ENCODE data around the gene CATSPER3.

Gene CATSPER3

DNA sequence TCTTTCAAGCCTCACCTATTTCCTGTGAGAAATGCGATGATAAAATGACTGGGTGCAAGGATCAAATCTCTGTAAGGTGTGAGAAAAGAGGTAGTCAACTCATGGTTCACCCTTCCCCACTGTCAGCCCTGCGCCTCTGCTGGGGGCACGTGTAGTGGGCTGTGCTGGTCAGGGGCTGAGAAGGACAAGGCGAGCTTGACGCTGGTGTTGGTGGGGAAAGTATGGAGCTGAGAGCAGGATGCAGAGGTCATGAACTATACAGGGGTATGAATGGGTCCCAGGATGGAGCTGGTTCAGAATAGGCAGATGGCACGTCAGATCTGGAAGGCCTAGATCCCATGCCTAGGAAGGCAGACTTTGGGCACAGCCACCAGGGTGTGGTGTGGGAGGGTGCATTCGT, 45.7 kb downstream of the CATSPER3 start:
- H3K27me3 ChIP-seq (ENCODE audit: control insufficient read depth, insufficient read depth, low read length) = no peaks in the 10 kb centered on the region

DNA sequence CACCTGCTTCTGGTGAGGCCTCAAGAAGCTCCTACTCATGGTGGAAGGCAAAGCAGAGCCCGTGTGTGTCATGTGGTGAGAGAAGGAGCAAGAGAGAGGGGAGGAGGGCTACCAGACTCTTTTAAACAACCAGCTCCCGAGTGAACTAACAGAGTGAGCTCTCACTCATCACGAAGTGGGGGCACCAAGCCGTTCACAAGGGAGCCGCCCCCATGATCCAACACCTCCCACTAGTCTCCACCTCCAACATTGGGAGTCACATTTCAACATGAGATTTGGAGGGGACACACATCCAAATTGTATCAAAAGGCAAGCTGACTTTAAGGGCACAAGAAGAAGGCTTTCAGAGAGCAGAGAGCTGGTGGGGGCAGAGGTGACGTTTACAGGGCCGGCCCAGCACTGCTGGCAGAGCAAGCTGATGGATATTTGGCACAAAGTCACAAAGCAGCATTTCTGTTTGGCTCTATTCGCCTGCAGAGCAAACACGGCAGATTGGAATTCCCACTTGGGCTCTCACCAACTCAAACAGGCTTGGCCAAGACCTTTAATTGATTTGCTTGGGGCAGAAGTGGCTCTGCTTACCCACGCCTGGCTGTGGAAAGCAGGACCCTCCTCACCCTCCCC, 46.4 kb downstream of the CATSPER3 start:
- Histone ChIP-seq H3K4me1 (ENCODE audit: control insufficient read depth, insufficient read depth, low read length) (no peaks in the 10 kb centered on the region), H3K36me3 (ENCODE audit: control insufficient read depth, insufficient read depth, low read length) (no peaks in the 10 kb centered on the region), H3K9ac (ENCODE audit: low read depth, low read length) (no peak overlapping the region), H3K27me3 (ENCODE audit: control insufficient read depth, insufficient read depth, low read length) (no peaks in the 10 kb centered on the region), H3K4me3 (ENCODE audit: low read depth, low read length) (no peak overlapping the region), H3K9me3 (ENCODE audit: control insufficient read depth, insufficient read depth, low read length) (no peaks in the 10 kb centered on the region)

More for the DNA sequence above, 45.7 kb downstream of the CATSPER3 start:
- Histone ChIP-seq H3K4me3 (ENCODE audit: low read depth, low read length) (no peak overlapping the region), H3K9me3 (ENCODE audit: control insufficient read depth, insufficient read depth, low read length) (no peaks in the 10 kb centered on the region), H3K9ac (ENCODE audit: low read depth, low read length) (no peak overlapping the region), H3K36me3 (ENCODE audit: control insufficient read depth, insufficient read depth, low read length) (no peaks in the 10 kb centered on the region), H3K4me1 (ENCODE audit: control insufficient read depth, insufficient read depth, low read length) (no peaks in the 10 kb centered on the region)

DNA sequence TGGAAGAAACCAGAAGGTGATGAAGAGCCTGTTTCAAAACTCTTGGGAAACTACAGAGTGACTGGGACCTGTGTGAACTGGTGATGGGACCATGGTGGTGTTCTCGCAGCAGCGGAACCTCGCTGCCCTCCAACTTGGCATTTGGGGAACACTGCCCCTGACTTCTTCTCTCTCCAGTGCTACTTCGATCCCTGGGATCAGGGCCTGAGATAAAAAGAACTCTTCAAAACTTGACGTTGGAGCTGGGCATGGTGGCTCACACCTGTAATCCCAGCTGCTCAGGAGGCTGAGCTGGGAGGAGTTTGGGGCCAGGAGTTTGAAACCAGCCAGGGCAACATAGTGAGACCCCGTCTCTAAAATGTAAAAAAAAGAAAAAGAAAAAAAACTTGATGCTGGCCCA, 48.2 kb downstream of the CATSPER3 start:
- H3K9ac ChIP-seq (ENCODE audit: low read depth, low read length) = no peak overlapping the region
- no peaks in the 10 kb centered on the region for H3K36me3 ChIP-seq (ENCODE audit: control insufficient read depth, insufficient read depth, low read length)
- H3K9me3 ChIP-seq (ENCODE audit: control insufficient read depth, insufficient read depth, low read length) = no peaks in the 10 kb centered on the region
- H3K27me3 ChIP-seq (ENCODE audit: control insufficient read depth, insufficient read depth, low read length) = no peaks in the 10 kb centered on the region
- H3K4me3 ChIP-seq (ENCODE audit: low read depth, low read length) = no peak overlapping the region
- no peaks in the 10 kb centered on the region for H3K4me1 ChIP-seq (ENCODE audit: control insufficient read depth, insufficient read depth, low read length)

DNA sequence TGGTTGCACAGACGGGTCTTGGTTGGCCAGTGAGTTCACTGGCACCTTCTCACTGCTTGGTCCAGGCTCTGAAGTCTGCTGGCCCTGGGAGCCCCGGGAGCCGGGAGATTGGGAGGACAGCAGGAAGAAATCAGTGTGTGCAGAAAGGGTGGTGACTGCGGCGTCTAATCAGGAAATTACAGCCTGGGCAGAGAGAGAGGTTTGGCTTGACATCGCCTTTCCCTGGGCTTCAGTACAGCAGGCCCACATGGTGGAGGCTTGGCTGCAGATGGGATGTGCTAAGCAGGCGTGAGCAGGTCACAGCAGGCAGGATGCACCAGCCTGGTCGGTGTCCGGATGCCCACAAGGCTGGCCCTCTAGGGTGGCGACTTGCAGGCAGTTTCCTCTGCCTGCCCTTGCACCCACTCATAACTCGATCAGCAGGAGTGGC, 49.2 kb downstream of the CATSPER3 start:
- H3K9me3 ChIP-seq (ENCODE audit: control insufficient read depth, insufficient read depth, low read length) = no peaks in the 10 kb centered on the region
- H3K36me3 ChIP-seq (ENCODE audit: control insufficient read depth, insufficient read depth, low read length) = no peaks in the 10 kb centered on the region
- H3K4me3 ChIP-seq (ENCODE audit: low read depth, low read length) = no peak overlapping the region
- H3K9ac ChIP-seq (ENCODE audit: low read depth, low read length) = no peak overlapping the region
- peaks cover 2% of the 10 kb centered on the region for H3K27me3 ChIP-seq (ENCODE audit: control insufficient read depth, insufficient read depth, low read length)
- H3K4me1 ChIP-seq (ENCODE audit: control insufficient read depth, insufficient read depth, low read length) = no peaks in the 10 kb centered on the region

DNA sequence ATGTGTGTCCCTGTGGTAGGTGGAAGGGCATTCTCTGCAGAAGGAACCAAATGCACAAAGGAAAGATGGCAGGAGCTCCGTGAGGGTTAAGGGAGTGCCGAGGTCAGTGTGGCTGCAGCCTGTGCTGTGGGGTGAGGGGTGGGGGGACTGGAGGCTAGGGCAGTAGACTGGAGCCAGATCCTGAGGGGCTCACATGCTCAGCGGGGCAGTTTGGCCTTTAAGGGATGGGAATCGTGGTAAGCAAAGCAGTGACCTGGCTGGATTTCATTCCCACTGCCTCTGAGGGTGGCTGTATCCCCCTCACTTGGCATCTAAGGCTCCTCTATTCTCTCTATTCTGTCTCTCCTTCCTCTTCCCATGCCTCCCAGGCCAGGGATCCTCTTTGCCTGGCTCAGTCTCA, 50.8 kb downstream of the CATSPER3 start:
- Histone ChIP-seq H3K9ac (ENCODE audit: low read depth, low read length) (no peak overlapping the region), H3K9me3 (ENCODE audit: control insufficient read depth, insufficient read depth, low read length) (no peaks in the 10 kb centered on the region), H3K4me3 (ENCODE audit: low read depth, low read length) (no peak overlapping the region), H3K27me3 (ENCODE audit: control insufficient read depth, insufficient read depth, low read length) (peaks cover 2% of the 10 kb centered on the region), H3K36me3 (ENCODE audit: control insufficient read depth, insufficient read depth, low read length) (no peaks in the 10 kb centered on the region), H3K4me1 (ENCODE audit: control insufficient read depth, insufficient read depth, low read length) (no peaks in the 10 kb centered on the region)

DNA sequence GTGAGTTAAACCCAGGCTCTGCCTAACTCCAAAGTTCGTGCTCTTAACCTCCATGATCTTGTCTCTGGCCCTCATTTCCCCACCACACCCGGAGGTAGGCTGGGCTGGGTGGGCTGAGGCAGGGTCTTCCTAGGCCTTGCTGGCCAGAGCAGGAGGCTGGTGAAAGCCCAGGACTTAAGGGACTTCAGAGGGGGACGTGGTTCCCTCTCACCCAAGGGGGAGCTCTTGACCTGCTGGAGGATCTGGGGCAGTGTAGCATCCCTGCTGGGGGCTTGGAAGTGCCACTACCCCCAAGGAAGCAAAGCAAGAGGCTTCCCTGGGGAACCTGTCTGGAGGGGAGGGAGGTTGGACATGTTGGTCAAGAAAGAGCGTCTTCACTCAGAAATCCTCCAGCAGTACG, 51.6 kb downstream of the CATSPER3 start:
- H3K27me3 ChIP-seq (ENCODE audit: control insufficient read depth, insufficient read depth, low read length) = peaks cover 5% of the 10 kb centered on the region
- H3K9me3 ChIP-seq (ENCODE audit: control insufficient read depth, insufficient read depth, low read length) = no peaks in the 10 kb centered on the region

DNA sequence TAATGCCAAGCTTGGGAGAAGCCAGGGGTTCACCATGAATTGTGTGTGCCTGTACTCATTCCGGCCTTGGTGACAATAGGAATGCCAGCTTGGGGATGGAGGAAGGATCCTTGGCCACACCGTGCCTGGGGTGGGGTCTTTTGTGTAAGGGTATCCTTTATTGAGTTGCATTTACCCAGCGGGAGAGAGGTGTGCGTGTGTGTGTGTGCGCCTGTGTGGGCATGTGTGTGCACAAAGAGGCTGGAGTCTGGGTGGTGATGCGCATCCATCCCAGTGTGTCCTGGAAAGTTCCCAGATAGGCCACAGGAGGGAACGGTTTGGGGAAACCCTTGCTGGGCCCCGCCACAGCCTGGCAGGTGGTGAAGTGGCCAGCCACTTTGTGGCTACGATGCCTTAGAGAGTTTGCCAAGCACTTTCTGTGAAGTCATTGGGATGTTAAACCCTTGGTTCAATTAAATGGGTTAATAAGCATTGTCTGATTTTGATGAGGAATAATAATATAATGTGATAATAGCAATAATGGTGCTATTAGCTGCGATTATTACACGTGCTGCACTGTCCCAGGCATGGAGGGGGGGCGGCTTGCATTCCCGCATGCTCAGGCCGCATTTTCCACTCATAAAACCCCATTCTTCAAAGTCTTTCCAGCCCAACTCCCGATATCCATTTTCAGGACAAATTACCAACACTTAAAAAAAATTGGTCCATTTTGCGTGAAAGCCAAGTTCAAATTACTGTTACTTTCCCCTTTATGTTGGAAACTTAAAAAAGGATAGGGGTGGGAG, 52.6 kb downstream of the CATSPER3 start:
- no peaks in the 10 kb centered on the region for H3K9me3 ChIP-seq (ENCODE audit: control insufficient read depth, insufficient read depth, low read length)
- H3K36me3 ChIP-seq (ENCODE audit: control insufficient read depth, insufficient read depth, low read length) = no peaks in the 10 kb centered on the region
- no peaks in the 10 kb centered on the region for H3K4me1 ChIP-seq (ENCODE audit: control insufficient read depth, insufficient read depth, low read length)
- no peak overlapping the region for H3K4me3 ChIP-seq (ENCODE audit: low read depth, low read length)
- H3K9ac ChIP-seq (ENCODE audit: low read depth, low read length) = no peak overlapping the region
- peaks cover 14% of the 10 kb centered on the region for H3K27me3 ChIP-seq (ENCODE audit: control insufficient read depth, insufficient read depth, low read length)

More for the DNA sequence above, 51.6 kb downstream of the CATSPER3 start:
- H3K4me1 ChIP-seq (ENCODE audit: control insufficient read depth, insufficient read depth, low read length) = no peaks in the 10 kb centered on the region
- H3K36me3 ChIP-seq (ENCODE audit: control insufficient read depth, insufficient read depth, low read length) = no peaks in the 10 kb centered on the region
- H3K9ac ChIP-seq (ENCODE audit: low read depth, low read length) = no peak overlapping the region
- no peak overlapping the region for H3K4me3 ChIP-seq (ENCODE audit: low read depth, low read length)

DNA sequence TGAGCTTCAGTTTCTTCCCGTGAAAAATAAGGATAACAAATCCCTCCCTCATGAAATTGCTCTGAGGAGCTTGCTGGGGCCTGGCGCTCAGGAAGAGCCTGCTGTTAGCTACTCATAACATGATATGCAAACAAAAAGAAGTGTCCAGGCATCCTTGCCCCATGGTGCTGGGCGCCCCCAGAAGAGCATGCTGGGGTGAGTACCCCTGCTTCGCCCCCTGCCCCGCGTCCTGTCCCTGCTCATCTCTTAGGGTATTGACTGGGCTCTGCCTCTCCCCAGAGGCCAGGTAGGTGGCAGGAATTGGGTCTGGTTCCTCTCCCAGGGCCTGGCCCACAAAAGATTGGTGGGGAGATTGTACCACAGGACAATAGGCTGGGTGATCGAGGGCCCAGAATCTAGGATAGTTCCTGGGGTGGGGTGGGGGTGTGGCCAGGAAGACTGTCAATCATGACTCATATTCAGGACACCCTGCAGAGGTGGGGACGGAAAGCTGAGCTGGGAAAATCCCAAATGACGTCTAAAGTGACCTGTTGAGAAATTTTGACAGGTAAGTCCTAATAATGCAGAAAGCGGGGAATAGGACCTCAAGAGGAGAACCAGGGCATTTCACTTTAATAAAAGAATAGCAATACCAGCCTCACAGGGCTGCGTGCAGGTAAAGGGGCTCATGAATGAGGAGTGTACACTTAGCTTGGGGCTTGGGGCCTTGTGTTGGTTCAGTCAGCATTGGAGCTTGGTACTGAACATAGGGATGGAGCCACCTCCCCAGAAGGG, 57.4 kb downstream of the CATSPER3 start:
- H3K36me3 ChIP-seq (ENCODE audit: control insufficient read depth, insufficient read depth, low read length) = no peaks in the 10 kb centered on the region
- no peaks in the 10 kb centered on the region for H3K9me3 ChIP-seq (ENCODE audit: control insufficient read depth, insufficient read depth, low read length)
- H3K4me1 ChIP-seq (ENCODE audit: control insufficient read depth, insufficient read depth, low read length) = no peaks in the 10 kb centered on the region
- peaks cover 62% of the 10 kb centered on the region for H3K27me3 ChIP-seq (ENCODE audit: control insufficient read depth, insufficient read depth, low read length)
- no peak overlapping the region for H3K4me3 ChIP-seq (ENCODE audit: low read depth, low read length)
- no peak overlapping the region for H3K9ac ChIP-seq (ENCODE audit: low read depth, low read length)

DNA sequence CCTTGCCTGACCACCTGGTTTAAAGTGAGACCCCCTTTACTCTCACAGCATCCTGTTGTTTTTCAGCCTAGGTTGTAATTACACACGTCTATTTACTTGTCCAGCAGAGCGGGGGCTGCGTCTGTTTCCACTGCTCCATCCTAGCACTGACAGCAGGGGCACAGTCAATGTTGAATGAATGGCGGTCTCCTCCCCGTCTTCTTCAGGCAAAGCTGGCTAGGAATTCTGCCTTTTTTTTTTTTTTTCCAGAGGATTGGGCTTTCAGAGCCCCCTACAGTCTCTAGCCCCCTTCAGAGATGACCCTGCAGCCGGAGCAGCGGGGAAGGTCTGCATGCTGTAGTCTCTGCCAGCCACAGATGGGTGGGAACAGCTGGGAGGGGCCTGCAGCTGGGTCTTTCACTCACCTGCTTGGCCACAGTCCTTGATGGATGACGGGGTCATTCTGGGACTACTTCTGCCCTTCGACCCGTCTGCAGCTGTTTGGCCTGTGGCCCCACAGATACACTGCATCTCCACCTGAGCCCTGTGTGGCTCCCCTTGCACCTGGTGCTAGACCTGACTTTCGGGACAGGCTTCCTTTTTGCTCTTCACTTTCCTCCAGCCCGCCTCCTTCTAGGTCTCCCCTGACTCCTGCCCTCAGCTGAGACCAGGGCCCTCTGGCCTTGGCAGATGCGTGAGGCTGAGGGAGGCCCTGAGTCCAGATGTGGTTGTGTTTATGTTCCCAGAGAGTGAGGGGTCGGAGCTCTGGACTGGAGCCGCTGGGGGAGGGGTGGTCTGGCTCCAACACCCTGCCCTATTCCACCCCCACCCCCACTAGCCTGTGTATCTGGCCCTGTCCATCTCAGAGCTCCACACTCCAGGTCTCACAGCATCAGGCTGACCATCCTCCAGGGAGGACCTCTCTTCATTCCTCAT, 58.3 kb downstream of the CATSPER3 start:
- H3K4me1 ChIP-seq (ENCODE audit: control insufficient read depth, insufficient read depth, low read length) = no peaks in the 10 kb centered on the region
- peaks cover 71% of the 10 kb centered on the region for H3K27me3 ChIP-seq (ENCODE audit: control insufficient read depth, insufficient read depth, low read length)
- no peak overlapping the region for H3K9ac ChIP-seq (ENCODE audit: low read depth, low read length)
- no peaks in the 10 kb centered on the region for H3K9me3 ChIP-seq (ENCODE audit: control insufficient read depth, insufficient read depth, low read length)
- H3K4me3 ChIP-seq (ENCODE audit: low read depth, low read length) = no peak overlapping the region
- no peaks in the 10 kb centered on the region for H3K36me3 ChIP-seq (ENCODE audit: control insufficient read depth, insufficient read depth, low read length)

DNA sequence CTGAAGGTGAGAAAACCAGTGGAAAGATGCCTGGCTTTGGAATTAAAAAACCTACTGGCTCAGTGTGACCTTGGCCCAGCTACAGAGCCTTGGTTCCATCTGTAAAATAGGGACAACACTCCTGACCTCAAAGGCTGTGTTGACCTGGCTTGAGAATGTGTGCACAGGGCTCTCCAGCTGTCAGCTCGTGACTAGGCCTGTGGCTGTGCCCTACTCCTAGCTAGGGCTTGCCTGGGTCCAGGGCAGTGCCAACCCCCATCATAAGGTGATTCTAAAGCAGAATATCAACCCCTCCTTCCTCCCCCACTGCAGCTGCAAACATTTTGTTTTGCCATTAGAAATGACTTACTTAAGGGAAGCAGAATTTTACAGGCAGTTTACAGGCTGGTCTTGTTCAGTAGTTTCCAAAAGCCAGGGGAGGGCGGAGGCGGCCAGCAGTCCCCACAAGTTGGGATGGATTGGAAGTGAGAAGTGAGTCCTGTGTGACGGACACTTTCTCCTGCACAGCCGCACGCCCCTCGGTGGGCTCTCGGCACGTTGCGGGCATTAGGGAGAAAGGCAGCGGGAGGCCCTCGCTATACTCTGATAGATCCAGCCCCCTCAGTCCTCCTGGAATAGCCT, 59.0 kb downstream of the CATSPER3 start:
- Histone ChIP-seq H3K36me3 (ENCODE audit: control insufficient read depth, insufficient read depth, low read length) (no peaks in the 10 kb centered on the region), H3K4me1 (ENCODE audit: control insufficient read depth, insufficient read depth, low read length) (no peaks in the 10 kb centered on the region), H3K4me3 (ENCODE audit: low read depth, low read length) (peak overlapping the region; percentile 22), H3K27me3 (ENCODE audit: control insufficient read depth, insufficient read depth, low read length) (peaks cover 76% of the 10 kb centered on the region), H3K9me3 (ENCODE audit: control insufficient read depth, insufficient read depth, low read length) (no peaks in the 10 kb centered on the region), H3K9ac (ENCODE audit: low read depth, low read length) (no peak overlapping the region)

DNA sequence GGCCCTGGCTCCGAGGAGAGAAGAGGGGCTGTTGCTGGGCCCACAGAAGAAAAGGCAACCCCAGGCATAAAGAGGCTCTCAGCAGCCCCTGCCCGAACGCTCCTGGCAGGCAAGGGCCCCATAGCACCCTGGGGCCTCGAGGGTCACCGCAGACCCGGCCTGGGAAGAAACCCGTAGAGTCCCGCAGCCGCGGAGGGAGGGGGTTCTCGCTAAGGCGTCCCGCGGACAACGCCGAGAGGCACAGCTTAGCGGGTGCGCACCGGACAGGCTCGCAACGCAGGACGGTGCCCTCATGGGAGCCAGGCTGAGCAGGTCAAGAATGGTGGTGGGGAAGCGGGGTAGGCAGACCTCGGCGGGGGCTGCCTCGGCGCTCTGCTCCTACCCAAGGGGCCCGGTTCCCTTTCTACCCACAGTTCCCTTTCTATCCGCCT, 59.6 kb downstream of the CATSPER3 start:
- H3K4me3 ChIP-seq (ENCODE audit: low read depth, low read length) = peak overlapping the region; percentile 22
- no peaks in the 10 kb centered on the region for H3K4me1 ChIP-seq (ENCODE audit: control insufficient read depth, insufficient read depth, low read length)
- H3K9ac ChIP-seq (ENCODE audit: low read depth, low read length) = no peak overlapping the region
- H3K36me3 ChIP-seq (ENCODE audit: control insufficient read depth, insufficient read depth, low read length) = no peaks in the 10 kb centered on the region
- no peaks in the 10 kb centered on the region for H3K9me3 ChIP-seq (ENCODE audit: control insufficient read depth, insufficient read depth, low read length)
- peaks cover 81% of the 10 kb centered on the region for H3K27me3 ChIP-seq (ENCODE audit: control insufficient read depth, insufficient read depth, low read length)
